Measurements from ENCODE around the gene POU6F2. TPM values are rescaled to one million over a fixed set of nuclear protein-coding genes. Genes with fewer than 3 reads are reported as not detected.

Gene POU6F2
- total and polyA plus RNA-seq, 2 donors from 2014 or later: 0.47 TPM; not detected in 1

- FAIRE-seq (no peak), DNase-seq (no peak)
- Histone ChIP-seq H3K27me3 (ENCODE audit: control insufficient read depth, insufficient read depth, low read length) (no peaks in the 10 kb centered on the region), H3K27ac (ENCODE audit: low read depth in 2 of 2, low read length in 2 of 2) (no peak overlapping the region), H3K4me3 (ENCODE audit: low read length in 3 of 3) (no peak overlapping the region), H3K4me1 (ENCODE audit: control insufficient read depth in 2 of 3, insufficient read depth in 2 of 3, low read depth in 1 of 3, low read length in 3 of 3) (no peaks in the 10 kb centered on the region), H3K36me3 (ENCODE audit: control insufficient read depth in 2 of 3, insufficient read depth in 3 of 3, low read length in 3 of 3) (no peaks in the 10 kb centered on the region), H3K9me3 (ENCODE audit: control insufficient read depth in 2 of 3, insufficient read depth in 1 of 3, low read length in 3 of 3) (no peaks in the 10 kb centered on the region), H3K9ac (ENCODE audit: low read length in 3 of 3) (no peak overlapping the region)
- intact Hi-C loops (cut with DNase I): no loop called here
- TF ChIP-seq CTCF (IDR thresholded peaks at IDR 0.05; ENCODE audit: borderline replicate concordance, extremely low read depth, insufficient read depth): no peak
Observed at GRCh38 chr7:39168403-39169098, 190.8 kb downstream of the POU6F2 start.

- no peak overlapping the region for H3K4me3 ChIP-seq (ENCODE audit: low read length in 3 of 3)
- no peaks in the 10 kb centered on the region for H3K27me3 ChIP-seq (ENCODE audit: control insufficient read depth, insufficient read depth, low read length)
- H3K4me1 ChIP-seq (ENCODE audit: control insufficient read depth in 2 of 3, insufficient read depth in 2 of 3, low read depth in 1 of 3, low read length in 3 of 3): no peaks in the 10 kb centered on the region
- no peak for FAIRE-seq
- H3K9me3 ChIP-seq (ENCODE audit: control insufficient read depth in 2 of 3, insufficient read depth in 1 of 3, low read length in 3 of 3): no peaks in the 10 kb centered on the region
- intact Hi-C loops (cut with DNase I): no loop called here
- no peak for DNase-seq
- no peaks in the 10 kb centered on the region for H3K36me3 ChIP-seq (ENCODE audit: control insufficient read depth in 2 of 3, insufficient read depth in 3 of 3, low read length in 3 of 3)
- no peak overlapping the region for H3K9ac ChIP-seq (ENCODE audit: low read length in 3 of 3)
- no peak overlapping the region for H3K27ac ChIP-seq (ENCODE audit: low read depth in 2 of 2, low read length in 2 of 2)
- no peak for TF ChIP-seq CTCF (IDR thresholded peaks at IDR 0.05; ENCODE audit: borderline replicate concordance, extremely low read depth, insufficient read depth)
Observed at GRCh38 chr7:39172137-39172536, 194.4 kb downstream of the POU6F2 start.

- FAIRE-seq (no peak), DNase-seq (no peak)
- H3K9me3 ChIP-seq (ENCODE audit: control insufficient read depth in 2 of 3, insufficient read depth in 1 of 3, low read length in 3 of 3): no peaks in the 10 kb centered on the region
- H3K27me3 ChIP-seq (ENCODE audit: control insufficient read depth, insufficient read depth, low read length): no peaks in the 10 kb centered on the region
- no peak overlapping the region for H3K27ac ChIP-seq (ENCODE audit: low read depth in 2 of 2, low read length in 2 of 2)
- no peak overlapping the region for H3K4me3 ChIP-seq (ENCODE audit: low read length in 3 of 3)
- no peak for TF ChIP-seq CTCF (IDR thresholded peaks at IDR 0.05; ENCODE audit: borderline replicate concordance, extremely low read depth, insufficient read depth)
- H3K36me3 ChIP-seq (ENCODE audit: control insufficient read depth in 2 of 3, insufficient read depth in 3 of 3, low read length in 3 of 3): no peaks in the 10 kb centered on the region
- H3K9ac ChIP-seq (ENCODE audit: low read length in 3 of 3): no peak overlapping the region
- no peaks in the 10 kb centered on the region for H3K4me1 ChIP-seq (ENCODE audit: control insufficient read depth in 2 of 3, insufficient read depth in 2 of 3, low read depth in 1 of 3, low read length in 3 of 3)
- intact Hi-C loops (cut with DNase I): no loop called here
Observed at GRCh38 chr7:39181398-39181797, 203.7 kb downstream of the POU6F2 start.

- no peak for TF ChIP-seq CTCF (IDR thresholded peaks at IDR 0.05; ENCODE audit: borderline replicate concordance, extremely low read depth, insufficient read depth)
- FAIRE-seq: no peak
- Histone ChIP-seq H3K4me3 (ENCODE audit: low read length in 3 of 3) (no peak overlapping the region), H3K36me3 (ENCODE audit: control insufficient read depth in 2 of 3, insufficient read depth in 3 of 3, low read length in 3 of 3) (no peaks in the 10 kb centered on the region), H3K4me1 (ENCODE audit: control insufficient read depth in 2 of 3, insufficient read depth in 2 of 3, low read depth in 1 of 3, low read length in 3 of 3) (no peaks in the 10 kb centered on the region), H3K27me3 (ENCODE audit: control insufficient read depth, insufficient read depth, low read length) (no peaks in the 10 kb centered on the region), H3K9me3 (ENCODE audit: control insufficient read depth in 2 of 3, insufficient read depth in 1 of 3, low read length in 3 of 3) (no peaks in the 10 kb centered on the region), H3K27ac (ENCODE audit: low read depth in 2 of 2, low read length in 2 of 2) (no peak overlapping the region), H3K9ac (ENCODE audit: low read length in 3 of 3) (no peak overlapping the region)
- DNase-seq: no peak
- intact Hi-C loops (cut with DNase I): no loop called here
Observed at GRCh38 chr7:39183796-39184195, 206.1 kb downstream of the POU6F2 start.

Data from kidney (tissue), 14 donors.